K562 (cell line): ENCODE measurements around the gene NUPR1. TPM values are rescaled to one million over a fixed set of nuclear protein-coding genes. Genes with fewer than 3 reads are reported as not detected.

ENCODE experiments used
- CTCF ChIP-seq, 3 experiments: IDR thresholded peaks in 2 of 3; conservative IDR thresholded peaks in 1 of 3; 2 replicates each; pipeline ENCODE4 v1.5.1; 2011 to 2012; ENCODE audit warnings: low read length in 3 of 3, mild to moderate bottlenecking in 3 of 3, control low read depth in 2 of 3, improper control_type of control experiment in 1 of 3, inconsistent platforms in 1 of 3, low read depth in 1 of 3, mixed read lengths in 1 of 3, moderate library complexity in 1 of 3; ENCODE audit not compliant: insufficient read depth in 2 of 3
- GABPB2 ChIP-seq: fragments of 250-450 bp; sonication (Bioruptor Pico); conservative IDR thresholded peaks from 2 replicates; pipeline ENCODE4 v1.5.1; 2021; ENCODE audit warnings: mild to moderate bottlenecking
- HIVEP1 ChIP-seq: fragments of 250-450 bp; sonication (Bioruptor Pico); IDR thresholded peaks from 2 replicates; pipeline ENCODE4 v1.4.0; 2020; ENCODE audit warnings: mild to moderate bottlenecking
- KDM4B ChIP-seq, 2 experiments: fragments of 450-650 bp in 1 of 2; sonication (generic) in 1 of 2; IDR thresholded peaks; 2 replicates each; pipeline ENCODE4 v1.6.1; 2016 to 2017; ENCODE audit warnings: borderline replicate concordance in 2 of 2, antibody characterized with exemption in 1 of 2, low read depth in 1 of 2, mild to moderate bottlenecking in 1 of 2
- LARP7 ChIP-seq: fragments of 450-650 bp; IDR thresholded peaks from 2 replicates; pipeline ENCODE4 v1.6.1; 2016
- MCM5 ChIP-seq: fragments of 450-650 bp; IDR thresholded peaks from 2 replicates; pipeline ENCODE4 v1.6.1; 2016; ENCODE audit warnings: low read depth
- NCOA4 ChIP-seq: fragments of 450-650 bp; IDR thresholded peaks from 2 replicates; pipeline ENCODE4 v1.6.1; 2018; ENCODE audit warnings: mild to moderate bottlenecking; ENCODE audit not compliant: partially characterized antibody
- NFRKB ChIP-seq: fragments of 450-650 bp; IDR thresholded peaks from 2 replicates; pipeline ENCODE4 v1.6.1; 2016; ENCODE audit warnings: low read depth
- NR2F6 ChIP-seq: fragments of 450-650 bp; formaldehyde crosslinking; IDR thresholded peaks from 2 replicates; pipeline ENCODE4 v1.4.0; 2020; ENCODE audit warnings: mild to moderate bottlenecking
- SMARCE1 ChIP-seq: fragments of 450-650 bp; IDR thresholded peaks from 2 replicates; pipeline ENCODE4 v1.7.1; 2016; ENCODE audit warnings: mild to moderate bottlenecking
- SRSF7 ChIP-seq: fragments of 200-400 bp; formaldehyde crosslinking; optimal IDR thresholded peaks from 2 replicates; pipeline ENCODE3; 2017; ENCODE audit warnings: mild to moderate bottlenecking, low read depth, low read length
- TEAD1 ChIP-seq, 2 experiments: fragments of 450-650 bp in 1 of 2; sonication (generic) in 1 of 2; formaldehyde crosslinking; IDR thresholded peaks; 2 replicates each; pipeline versions ENCODE4 v1.4.0 to v1.8.0; 2020 to 2022; ENCODE audit warnings: mild to moderate bottlenecking in 2 of 2, missing genetic modification reagents in 1 of 2
- ZFP1 ChIP-seq: fragments of 450-650 bp; formaldehyde crosslinking; IDR thresholded peaks from 2 replicates; pipeline ENCODE4 v1.4.0; 2020; ENCODE audit warnings: mild to moderate bottlenecking, mixed read lengths
- ZNF347 ChIP-seq: fragments of 450-650 bp; formaldehyde crosslinking; IDR thresholded peaks from 2 replicates; pipeline ENCODE4 v1.4.0; 2020; ENCODE audit warnings: low read depth, mild to moderate bottlenecking, moderate library complexity
- ZNF740 ChIP-seq, 3 experiments: fragments of 200-800 bp in 1 of 3; sonication (Bioruptor generic) in 1 of 3; sonication (generic) in 1 of 3; formaldehyde crosslinking in 1 of 3; IDR thresholded peaks; 2 replicates each; pipeline versions ENCODE4 v1.6.1 to v1.8.0; 2016 to 2022; ENCODE audit warnings: mild to moderate bottlenecking in 2 of 3, missing compliant biosample characterization in 2 of 3, missing genetic modification characterization in 2 of 3, missing genetic modification reagents in 1 of 3
- polyA plus RNA-seq, 8 experiments: library from polyadenylated mRNA; depleted of rRNA in 4 of 8; stranded (reverse) in 5 of 8; unstranded in 3 of 8; fragments of >200 nt; fragmentation: Nextera tagmentation in 2 of 8; fragmentation: Illumina TruSeq in 1 of 8; extraction: Ambion mirVana in 2 of 8; extraction: Trizol in 1 of 8; gene quantifications; 2 replicates each; pipeline versions ENCODE4 v1.2.1 to v1.2.3, GENCODE V29; 2011 to 2014; ENCODE audit warnings: inconsistent platforms in 1 of 8, missing spikeins in 1 of 8
- total RNA-seq, 7 experiments: library from RNA; depleted of rRNA in 6 of 7; stranded (reverse); fragments of >200 nt in 6 of 7; fragmentation: Illumina TruSeq in 2 of 7; extraction: Trizol in 2 of 7; gene quantifications; 2 replicates each; pipeline versions ENCODE4 v1.2.1 to v1.2.3, GENCODE V29; 2011 to 2021; ENCODE audit warnings: low replicate concordance in 1 of 7
- TF ChIP-seq, protein P1 (sequence below): sonication (generic); formaldehyde crosslinking; IDR thresholded peaks from 2 replicates; pipeline ENCODE4 v1.8.0; 2022; ENCODE audit warnings: mild to moderate bottlenecking, missing genetic modification reagents
- TF ChIP-seq, protein P2 (sequence below): fragments of 450-650 bp; IDR thresholded peaks from 2 replicates; pipeline ENCODE4 v1.6.1; 2016
- TF ChIP-seq, protein P3 (sequence below): fragments of 450-650 bp; IDR thresholded peaks from 2 replicates; pipeline ENCODE4 v1.6.1; 2017; ENCODE audit warnings: antibody characterized with exemption, mild to moderate bottlenecking

NUPR1 gene
- total and polyA plus RNA-seq, 9 of the 15 experiments (the other 6 are each of a cell fraction or from before 2014, with no cell fraction given): 0.07 to 1.5 (median 0.27) TPM

- TF ChIP-seq CTCF (IDR thresholded peaks at IDR 0.05 in 2 of 3, conservative IDR thresholded peaks at IDR 0.05 in 1 of 3; ENCODE audit: insufficient read depth in 2 of 3, low read depth in 1 of 3, low read length in 3 of 3) (no peak), GABPB2 (CRISPR knock-in tag) (no peak), NCOA4 (no peak), HIVEP1 (CRISPR knock-in tag) (peak; percentile 36; the same call in 1 of the 2 replicates), ZNF347 (CRISPR knock-in tag) (no peak), NR2F6 (no peak), SMARCE1 (peak; percentile 61; the same call in 1 of the 2 replicates), LARP7 (no peak), ZFP1 (CRISPR knock-in tag) (no peak), KDM4B (IDR thresholded peaks at IDR 0.05; ENCODE audit: borderline replicate concordance in 2 of 2, low read depth in 1 of 2) (peak in 1 of 2 experiments; percentile 81; a peak in 2 of 4 replicates), NFRKB (peak; percentile 72; the same call in 1 of the 2 replicates), TEAD1 (CRISPR knock-in tag; IDR thresholded peaks at IDR 0.05) (no peak), ZNF740 (CRISPR knock-in tag; IDR thresholded peaks at IDR 0.05) (no peak), ZNF740 (tag; IDR thresholded peaks at IDR 0.05) (no peak), SRSF7 (no peak), MCM5 (no peak)
- TF ChIP-seq, protein P1, sequence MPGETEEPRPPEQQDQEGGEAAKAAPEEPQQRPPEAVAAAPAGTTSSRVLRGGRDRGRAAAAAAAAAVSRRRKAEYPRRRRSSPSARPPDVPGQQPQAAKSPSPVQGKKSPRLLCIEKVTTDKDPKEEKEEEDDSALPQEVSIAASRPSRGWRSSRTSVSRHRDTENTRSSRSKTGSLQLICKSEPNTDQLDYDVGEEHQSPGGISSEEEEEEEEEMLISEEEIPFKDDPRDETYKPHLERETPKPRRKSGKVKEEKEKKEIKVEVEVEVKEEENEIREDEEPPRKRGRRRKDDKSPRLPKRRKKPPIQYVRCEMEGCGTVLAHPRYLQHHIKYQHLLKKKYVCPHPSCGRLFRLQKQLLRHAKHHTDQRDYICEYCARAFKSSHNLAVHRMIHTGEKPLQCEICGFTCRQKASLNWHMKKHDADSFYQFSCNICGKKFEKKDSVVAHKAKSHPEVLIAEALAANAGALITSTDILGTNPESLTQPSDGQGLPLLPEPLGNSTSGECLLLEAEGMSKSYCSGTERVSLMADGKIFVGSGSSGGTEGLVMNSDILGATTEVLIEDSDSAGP (CRISPR knock-in tag): no peak
- TF ChIP-seq, protein P2, sequence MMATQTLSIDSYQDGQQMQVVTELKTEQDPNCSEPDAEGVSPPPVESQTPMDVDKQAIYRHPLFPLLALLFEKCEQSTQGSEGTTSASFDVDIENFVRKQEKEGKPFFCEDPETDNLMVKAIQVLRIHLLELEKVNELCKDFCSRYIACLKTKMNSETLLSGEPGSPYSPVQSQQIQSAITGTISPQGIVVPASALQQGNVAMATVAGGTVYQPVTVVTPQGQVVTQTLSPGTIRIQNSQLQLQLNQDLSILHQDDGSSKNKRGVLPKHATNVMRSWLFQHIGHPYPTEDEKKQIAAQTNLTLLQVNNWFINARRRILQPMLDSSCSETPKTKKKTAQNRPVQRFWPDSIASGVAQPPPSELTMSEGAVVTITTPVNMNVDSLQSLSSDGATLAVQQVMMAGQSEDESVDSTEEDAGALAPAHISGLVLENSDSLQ: peak; percentile 51; the same call in 1 of the 2 replicates
- TF ChIP-seq, protein P3, sequence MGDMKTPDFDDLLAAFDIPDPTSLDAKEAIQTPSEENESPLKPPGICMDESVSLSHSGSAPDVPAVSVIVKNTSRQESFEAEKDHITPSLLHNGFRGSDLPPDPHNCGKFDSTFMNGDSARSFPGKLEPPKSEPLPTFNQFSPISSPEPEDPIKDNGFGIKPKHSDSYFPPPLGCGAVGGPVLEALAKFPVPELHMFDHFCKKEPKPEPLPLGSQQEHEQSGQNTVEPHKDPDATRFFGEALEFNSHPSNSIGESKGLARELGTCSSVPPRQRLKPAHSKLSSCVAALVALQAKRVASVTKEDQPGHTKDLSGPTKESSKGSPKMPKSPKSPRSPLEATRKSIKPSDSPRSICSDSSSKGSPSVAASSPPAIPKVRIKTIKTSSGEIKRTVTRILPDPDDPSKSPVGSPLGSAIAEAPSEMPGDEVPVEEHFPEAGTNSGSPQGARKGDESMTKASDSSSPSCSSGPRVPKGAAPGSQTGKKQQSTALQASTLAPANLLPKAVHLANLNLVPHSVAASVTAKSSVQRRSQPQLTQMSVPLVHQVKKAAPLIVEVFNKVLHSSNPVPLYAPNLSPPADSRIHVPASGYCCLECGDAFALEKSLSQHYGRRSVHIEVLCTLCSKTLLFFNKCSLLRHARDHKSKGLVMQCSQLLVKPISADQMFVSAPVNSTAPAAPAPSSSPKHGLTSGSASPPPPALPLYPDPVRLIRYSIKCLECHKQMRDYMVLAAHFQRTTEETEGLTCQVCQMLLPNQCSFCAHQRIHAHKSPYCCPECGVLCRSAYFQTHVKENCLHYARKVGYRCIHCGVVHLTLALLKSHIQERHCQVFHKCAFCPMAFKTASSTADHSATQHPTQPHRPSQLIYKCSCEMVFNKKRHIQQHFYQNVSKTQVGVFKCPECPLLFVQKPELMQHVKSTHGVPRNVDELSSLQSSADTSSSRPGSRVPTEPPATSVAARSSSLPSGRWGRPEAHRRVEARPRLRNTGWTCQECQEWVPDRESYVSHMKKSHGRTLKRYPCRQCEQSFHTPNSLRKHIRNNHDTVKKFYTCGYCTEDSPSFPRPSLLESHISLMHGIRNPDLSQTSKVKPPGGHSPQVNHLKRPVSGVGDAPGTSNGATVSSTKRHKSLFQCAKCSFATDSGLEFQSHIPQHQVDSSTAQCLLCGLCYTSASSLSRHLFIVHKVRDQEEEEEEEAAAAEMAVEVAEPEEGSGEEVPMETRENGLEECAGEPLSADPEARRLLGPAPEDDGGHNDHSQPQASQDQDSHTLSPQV: peak; percentile 66
Measured at GRCh38 chr16:28494121-28494851, 44.5 kb downstream of the NUPR1 start, which contains the start of gene APOBR (continued).
